ENCODE data around the gene PCDHB11. TPM values are rescaled to one million over a fixed set of nuclear protein-coding genes. Genes with fewer than 3 reads are reported as not detected.
"Not testable (repeated sequence)": the region's sequence is repeated elsewhere in the genome, so short reads cannot be mapped to it uniquely, and the experiment has no call there.

PCDHB11 gene
- total RNA-seq, 1 donor = not detected

- not testable (repeated sequence) for H3K9me3 ChIP-seq (ENCODE audit: low read depth, low read length); H3K4me3 ChIP-seq (ENCODE audit: low read length); H3K4me1 ChIP-seq (ENCODE audit: insufficient read depth, low read length)
- peaks cover 50% of the 10 kb centered on the region for H3K27me3 ChIP-seq (ENCODE audit: insufficient read depth, low read length)
These were observed 20.1 kb upstream of the PCDHB11 start for GRCh38 chr5:141179371-141179770.

DNA sequence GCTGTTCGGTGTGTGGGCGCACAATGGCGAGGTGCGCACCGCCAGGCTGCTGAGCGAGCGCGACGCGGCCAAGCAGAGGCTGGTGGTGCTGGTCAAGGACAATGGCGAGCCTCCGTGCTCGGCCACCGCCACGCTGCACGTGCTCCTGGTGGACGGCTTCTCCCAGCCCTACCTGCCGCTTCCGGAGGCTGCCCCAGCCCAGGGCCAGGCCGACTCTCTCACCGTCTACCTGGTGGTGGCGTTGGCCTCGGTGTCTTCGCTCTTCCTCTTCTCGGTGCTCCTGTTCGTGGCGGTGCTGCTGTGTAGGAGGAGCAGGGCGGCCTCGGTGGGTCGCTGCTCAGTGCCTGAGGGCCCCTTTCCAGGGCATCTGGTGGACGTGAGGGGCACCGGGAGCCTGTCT is 19.6 kb upstream of the PCDHB11 start:
- H3K4me1 ChIP-seq (ENCODE audit: insufficient read depth, low read length); H3K4me3 ChIP-seq (ENCODE audit: low read length); H3K9me3 ChIP-seq (ENCODE audit: low read depth, low read length): not testable (repeated sequence)
- H3K27me3 ChIP-seq (ENCODE audit: insufficient read depth, low read length) = peaks cover 50% of the 10 kb centered on the region

DNA sequence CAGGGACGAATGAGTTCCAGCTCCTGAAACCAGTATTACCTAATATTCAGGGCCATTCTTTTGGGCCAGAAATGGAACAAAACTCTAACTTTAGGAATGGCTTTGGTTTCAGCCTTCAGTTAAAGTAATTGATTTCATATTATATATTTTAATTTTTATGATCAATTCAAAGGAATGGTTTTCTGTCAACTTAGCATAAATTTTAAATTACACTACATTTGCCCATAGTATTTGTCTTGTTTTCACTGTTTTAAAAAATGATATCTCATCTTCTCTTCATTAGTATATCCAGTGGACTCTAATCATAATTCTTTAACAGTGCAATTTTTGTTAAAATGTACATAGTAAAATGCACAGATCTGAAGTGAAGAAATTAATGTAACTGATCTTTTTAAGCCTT is 19.1 kb upstream of the PCDHB11 start:
- Histone ChIP-seq H3K9me3 (ENCODE audit: low read depth, low read length) (no peaks in the 10 kb centered on the region), H3K27me3 (ENCODE audit: insufficient read depth, low read length) (peaks cover 48% of the 10 kb centered on the region), H3K4me3 (ENCODE audit: low read length) (no peak overlapping the region), H3K4me1 (ENCODE audit: insufficient read depth, low read length) (no peaks in the 10 kb centered on the region)

DNA sequence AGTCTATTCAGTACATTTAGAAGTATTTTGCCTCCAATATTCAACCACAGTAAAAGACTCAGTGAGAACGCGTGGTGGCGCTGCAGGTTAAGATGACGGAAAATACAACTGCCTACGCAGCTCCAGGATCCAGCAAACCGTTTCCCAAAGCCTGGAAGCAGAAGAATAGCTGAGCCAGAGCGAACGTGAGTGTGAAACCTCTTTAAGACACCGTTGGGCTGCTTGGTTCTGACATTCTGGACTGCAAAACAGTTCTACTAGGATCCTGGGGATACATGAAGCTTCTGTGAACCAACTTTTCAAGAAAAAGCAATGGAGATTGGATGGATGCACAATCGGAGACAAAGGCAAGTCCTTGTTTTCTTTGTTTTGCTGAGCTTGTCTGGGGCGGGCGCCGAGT is 17.2 kb upstream of the PCDHB11 start, which contains the start of gene PCDHB16:
Gene PCDHB16 (plus strand): TSS at position 140 of the 400 bp plus-strand sequence. CDS start 173 bp downstream, at position 313.
- Histone ChIP-seq H3K9me3 (ENCODE audit: low read depth, low read length) (no peaks in the 10 kb centered on the region), H3K4me1 (ENCODE audit: insufficient read depth, low read length) (no peaks in the 10 kb centered on the region), H3K4me3 (ENCODE audit: low read length) (no peak within 1 kb of the TSS), H3K27me3 (ENCODE audit: insufficient read depth, low read length) (peaks cover 34% of the 10 kb centered on the region)

- not testable (repeated sequence) for H3K9me3 ChIP-seq (ENCODE audit: low read depth, low read length); H3K4me1 ChIP-seq (ENCODE audit: insufficient read depth, low read length); H3K4me3 ChIP-seq (ENCODE audit: low read length)
- peaks cover 28% of the 10 kb centered on the region for H3K27me3 ChIP-seq (ENCODE audit: insufficient read depth, low read length)
These were observed 15.1 kb upstream of the PCDHB11 start for GRCh38 chr5:141184117-141184855.

- peaks cover 39% of the 10 kb centered on the region for H3K27me3 ChIP-seq (ENCODE audit: insufficient read depth, low read length)
- H3K4me3 ChIP-seq (ENCODE audit: low read length) = no peak within 1 kb of the TSS
- no peaks in the 10 kb centered on the region for H3K4me1 ChIP-seq (ENCODE audit: insufficient read depth, low read length)
- H3K9me3 ChIP-seq (ENCODE audit: low read depth, low read length) = no peaks in the 10 kb centered on the region
These were observed 12.4 kb upstream of the PCDHB11 start, which contains the start of gene PCDHB9 for GRCh38 chr5:141186897-141187512. TSS of gene PCDHB9 (plus strand) at chr5:141187161. CDS start at chr5:141187319, 158 bp downstream.

- not testable (repeated sequence) for H3K9me3 ChIP-seq (ENCODE audit: low read depth, low read length); H3K4me1 ChIP-seq (ENCODE audit: insufficient read depth, low read length); H3K4me3 ChIP-seq (ENCODE audit: low read length)
- H3K27me3 ChIP-seq (ENCODE audit: insufficient read depth, low read length) = peaks cover 34% of the 10 kb centered on the region
These were observed 10.7 kb upstream of the PCDHB11 start for GRCh38 chr5:141188682-141189081.

DNA sequence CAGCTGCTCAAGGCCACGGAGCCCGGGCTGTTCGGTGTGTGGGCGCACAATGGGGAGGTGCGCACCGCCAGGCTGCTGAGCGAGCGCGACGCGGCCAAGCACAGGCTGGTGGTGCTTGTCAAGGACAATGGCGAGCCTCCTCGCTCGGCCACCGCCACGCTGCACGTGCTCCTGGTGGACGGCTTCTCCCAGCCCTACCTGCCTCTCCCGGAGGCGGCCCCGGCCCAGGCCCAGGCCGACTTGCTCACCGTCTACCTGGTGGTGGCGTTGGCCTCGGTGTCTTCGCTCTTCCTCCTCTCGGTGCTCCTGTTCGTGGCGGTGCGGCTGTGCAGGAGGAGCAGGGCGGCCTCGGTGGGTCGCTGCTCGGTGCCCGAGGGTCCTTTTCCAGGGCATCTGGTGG is 10.3 kb upstream of the PCDHB11 start:
- H3K9me3 ChIP-seq (ENCODE audit: low read depth, low read length); H3K4me3 ChIP-seq (ENCODE audit: low read length); H3K4me1 ChIP-seq (ENCODE audit: insufficient read depth, low read length): not testable (repeated sequence)
- peaks cover 34% of the 10 kb centered on the region for H3K27me3 ChIP-seq (ENCODE audit: insufficient read depth, low read length)

- H3K27me3 ChIP-seq (ENCODE audit: insufficient read depth, low read length) = peaks cover 31% of the 10 kb centered on the region
- no peak within 1 kb of the TSS for H3K4me3 ChIP-seq (ENCODE audit: low read length)
- no peaks in the 10 kb centered on the region for H3K4me1 ChIP-seq (ENCODE audit: insufficient read depth, low read length)
- peaks cover 14% of the 10 kb centered on the region for H3K9me3 ChIP-seq (ENCODE audit: low read depth, low read length)
These were observed 7.2 kb upstream of the PCDHB11 start, which contains the start of gene PCDHB10 for GRCh38 chr5:141192110-141192725. TSS of gene PCDHB10 (plus strand) at chr5:141192353. CDS start at chr5:141192553, 200 bp downstream.

DNA sequence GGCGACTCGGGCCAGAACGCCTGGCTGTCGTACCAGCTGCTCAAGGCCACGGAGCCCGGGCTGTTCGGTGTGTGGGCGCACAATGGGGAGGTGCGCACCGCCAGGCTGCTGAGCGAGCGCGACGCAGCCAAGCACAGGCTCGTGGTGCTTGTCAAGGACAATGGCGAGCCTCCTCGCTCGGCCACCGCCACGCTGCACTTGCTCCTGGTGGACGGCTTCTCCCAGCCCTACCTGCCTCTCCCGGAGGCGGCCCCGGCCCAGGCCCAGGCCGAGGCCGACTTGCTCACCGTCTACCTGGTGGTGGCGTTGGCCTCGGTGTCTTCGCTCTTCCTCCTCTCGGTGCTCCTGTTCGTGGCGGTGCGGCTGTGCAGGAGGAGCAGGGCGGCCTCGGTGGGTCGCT is 5.1 kb upstream of the PCDHB11 start:
- H3K4me3 ChIP-seq (ENCODE audit: low read length); H3K4me1 ChIP-seq (ENCODE audit: insufficient read depth, low read length): not testable (repeated sequence)
- Histone ChIP-seq H3K27me3 (ENCODE audit: insufficient read depth, low read length) (peaks cover 37% of the 10 kb centered on the region), H3K9me3 (ENCODE audit: low read depth, low read length) (peaks cover 24% of the 10 kb centered on the region)

DNA sequence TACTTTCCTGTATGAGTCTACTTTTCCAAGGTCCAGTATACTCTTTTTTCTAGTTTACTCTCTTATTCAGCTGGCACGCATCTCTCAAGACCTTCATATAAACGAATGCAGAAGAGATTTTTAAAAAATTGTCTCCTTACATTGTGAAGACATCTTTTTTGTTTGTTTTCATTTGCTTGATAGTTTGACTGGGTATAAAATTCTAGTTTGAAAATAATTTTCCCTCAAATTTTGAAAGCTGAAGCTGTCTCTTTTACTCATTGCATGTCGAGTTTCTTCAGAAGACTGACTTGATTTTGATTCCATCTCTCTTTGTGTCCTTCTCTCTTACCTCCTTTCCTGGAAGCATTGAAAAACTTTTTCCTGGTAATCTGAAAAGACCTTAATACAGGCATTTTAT is 3.1 kb upstream of the PCDHB11 start:
- Histone ChIP-seq H3K4me1 (ENCODE audit: insufficient read depth, low read length) (no peaks in the 10 kb centered on the region), H3K4me3 (ENCODE audit: low read length) (no peak overlapping the region), H3K9me3 (ENCODE audit: low read depth, low read length) (peaks cover 24% of the 10 kb centered on the region), H3K27me3 (ENCODE audit: insufficient read depth, low read length) (peaks cover 37% of the 10 kb centered on the region)

DNA sequence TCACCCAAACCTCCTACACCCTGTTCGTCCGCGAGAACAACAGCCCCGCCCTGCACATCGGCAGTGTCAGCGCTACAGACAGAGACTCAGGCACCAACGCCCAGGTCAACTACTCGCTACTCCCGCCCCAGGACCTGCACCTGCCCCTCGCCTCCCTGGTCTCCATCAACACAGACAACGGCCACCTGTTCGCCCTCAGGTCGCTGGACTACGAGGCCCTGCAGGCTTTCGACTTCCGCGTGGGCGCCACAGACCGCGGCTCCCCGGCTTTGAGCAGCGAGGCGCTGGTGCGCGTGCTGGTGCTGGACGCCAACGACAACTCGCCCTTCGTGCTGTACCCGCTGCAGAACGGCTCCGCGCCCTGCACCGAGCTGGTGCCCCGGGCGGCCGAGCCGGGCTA is 1.7 kb downstream of the PCDHB11 start:
- not testable (repeated sequence) for H3K4me3 ChIP-seq (ENCODE audit: low read length)

GRCh38 chr5:141201646-141202045 is 2.2 kb downstream of the PCDHB11 start:
- not testable (repeated sequence) for H3K4me3 ChIP-seq (ENCODE audit: low read length); H3K4me1 ChIP-seq (ENCODE audit: insufficient read depth, low read length)
- H3K27me3 ChIP-seq (ENCODE audit: insufficient read depth, low read length) = peaks cover 38% of the 10 kb centered on the region

More for the DNA sequence above, 1.7 kb downstream of the PCDHB11 start:
- H3K27me3 ChIP-seq (ENCODE audit: insufficient read depth, low read length) = peaks cover 33% of the 10 kb centered on the region
- H3K4me1 ChIP-seq (ENCODE audit: insufficient read depth, low read length) = not testable (repeated sequence)
- peaks cover 20% of the 10 kb centered on the region for H3K9me3 ChIP-seq (ENCODE audit: low read depth, low read length)

GRCh38 chr5:141208478-141208877 is 9.1 kb downstream of the PCDHB11 start, which contains the start of gene PCDHB12:
TSS of gene PCDHB12 (plus strand) at chr5:141208719. CDS start at chr5:141208908, 189 bp downstream.
- Histone ChIP-seq H3K27me3 (ENCODE audit: insufficient read depth, low read length) (peaks cover 50% of the 10 kb centered on the region), H3K4me3 (ENCODE audit: low read length) (no peak within 1 kb of the TSS), H3K9me3 (ENCODE audit: low read depth, low read length) (no peaks in the 10 kb centered on the region), H3K4me1 (ENCODE audit: insufficient read depth, low read length) (no peaks in the 10 kb centered on the region)

More at GRCh38 chr5:141201646-141202045, 2.2 kb downstream of the PCDHB11 start:
- peaks cover 15% of the 10 kb centered on the region for H3K9me3 ChIP-seq (ENCODE audit: low read depth, low read length)

DNA sequence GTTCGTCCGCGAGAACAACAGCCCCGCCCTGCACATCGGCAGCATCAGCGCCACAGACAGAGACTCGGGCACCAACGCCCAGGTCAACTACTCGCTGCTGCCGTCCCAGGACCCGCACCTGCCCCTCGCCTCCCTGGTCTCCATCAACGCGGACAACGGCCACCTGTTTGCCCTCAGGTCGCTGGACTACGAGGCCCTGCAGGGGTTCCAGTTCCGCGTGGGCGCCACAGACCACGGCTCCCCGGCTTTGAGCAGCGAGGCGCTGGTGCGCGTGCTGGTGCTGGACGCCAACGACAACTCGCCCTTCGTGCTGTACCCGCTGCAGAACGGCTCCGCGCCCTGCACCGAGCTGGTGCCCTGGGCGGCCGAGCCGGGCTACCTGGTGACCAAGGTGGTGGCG is 10.9 kb downstream of the PCDHB11 start:
- H3K4me1 ChIP-seq (ENCODE audit: insufficient read depth, low read length); H3K9me3 ChIP-seq (ENCODE audit: low read depth, low read length); H3K4me3 ChIP-seq (ENCODE audit: low read length): not testable (repeated sequence)
- H3K27me3 ChIP-seq (ENCODE audit: insufficient read depth, low read length) = peaks cover 52% of the 10 kb centered on the region

Data from mononuclear cell (primary cell).